SIG-M5 treated with dmso at 0.1 percent for 504 hours (cell line): Measurements from ENCODE around the gene AFF2.

Source experiments
- DNase-seq: peaks from one replicate; lab custom pipeline; 2025; ENCODE audit not compliant: unreplicated experiment; lab: John Stamatoyannopoulos, UW

The AFF2 gene

GRCh38 chrX:148913971-148914370 is 413.6 kb downstream of the AFF2 start:
- no peak for DNase-seq

GRCh38 chrX:148914783-148915182 is 414.4 kb downstream of the AFF2 start:
- no peak for DNase-seq

GRCh38 chrX:148915474-148915873 is 415.1 kb downstream of the AFF2 start:
- no peak for DNase-seq

- DNase-seq = no peak
These were observed 417.0 kb downstream of the AFF2 start for GRCh38 chrX:148917441-148917840.

GRCh38 chrX:148923631-148924030 is 423.2 kb downstream of the AFF2 start:
- DNase-seq = no peak

- no peak for DNase-seq
These were observed 426.0 kb downstream of the AFF2 start for GRCh38 chrX:148926371-148926770.

- no peak for DNase-seq
These were observed 428.4 kb downstream of the AFF2 start for GRCh38 chrX:148928811-148929210.

GRCh38 chrX:148929686-148930085 is 429.3 kb downstream of the AFF2 start:
- no peak for DNase-seq

- DNase-seq = no peak
These were observed 429.9 kb downstream of the AFF2 start for GRCh38 chrX:148930206-148930729.

- no peak for DNase-seq
These were observed 433.5 kb downstream of the AFF2 start for GRCh38 chrX:148933881-148934280.

- DNase-seq = no peak
These were observed 437.9 kb downstream of the AFF2 start for GRCh38 chrX:148938348-148938747.

- DNase-seq = no peak
These were observed 440.1 kb downstream of the AFF2 start for GRCh38 chrX:148940411-148940996.

GRCh38 chrX:148942754-148943153 is 442.3 kb downstream of the AFF2 start:
- DNase-seq = no peak

GRCh38 chrX:148947399-148947975 is 447.1 kb downstream of the AFF2 start:
- DNase-seq = no peak

- no peak for DNase-seq
These were observed 455.9 kb downstream of the AFF2 start for GRCh38 chrX:148956352-148956751.

- DNase-seq = no peak
These were observed 458.5 kb downstream of the AFF2 start for GRCh38 chrX:148958901-148959300.

- no peak for DNase-seq
These were observed 459.6 kb downstream of the AFF2 start for GRCh38 chrX:148960060-148960459.

GRCh38 chrX:148961985-148962384 is 461.6 kb downstream of the AFF2 start:
- no peak for DNase-seq

- DNase-seq = no peak
These were observed 476.4 kb downstream of the AFF2 start for GRCh38 chrX:148976571-148977400.

GRCh38 chrX:148979786-148980185 is 479.4 kb downstream of the AFF2 start:
- no peak for DNase-seq

- no peak for DNase-seq
These were observed 483.8 kb downstream of the AFF2 start for GRCh38 chrX:148984238-148984637.

GRCh38 chrX:148991502-148991901 is 491.1 kb downstream of the AFF2 start:
- no peak for DNase-seq
